GM19468 (cell line): ENCODE data around the gene SPNS3.

Source experiments
- ATAC-seq: cut with Tn5 transposase; IDR thresholded peaks from one replicate; pipeline ENCODE4 v1.9.1; 2021; ENCODE audit warnings: mild to moderate bottlenecking, moderate library complexity, moderate number of reproducible peaks; ENCODE audit not compliant: unreplicated experiment; ENCODE audit errors: extremely low read depth

The SPNS3 gene

DNA sequence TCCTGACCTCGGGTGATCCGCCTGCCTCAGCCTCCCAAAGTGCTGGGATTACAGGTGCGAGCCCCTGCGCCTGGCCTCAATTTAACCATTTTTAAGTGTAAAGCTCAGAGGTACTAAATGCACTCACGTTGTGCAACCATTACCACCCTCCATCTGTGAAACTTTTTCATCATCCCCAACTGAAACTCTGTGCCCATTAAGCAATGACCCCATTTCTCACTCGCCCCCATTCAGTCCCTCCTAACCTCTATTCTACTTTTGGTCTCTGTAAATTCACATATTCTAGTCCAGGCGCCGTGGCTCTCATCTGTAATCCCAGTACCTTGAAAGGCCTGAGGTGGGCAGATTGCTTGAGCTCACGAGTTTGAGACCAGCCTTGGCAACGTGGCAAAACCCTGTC is 8.3 kb upstream of the SPNS3 start:
- no peak for ATAC-seq

DNA sequence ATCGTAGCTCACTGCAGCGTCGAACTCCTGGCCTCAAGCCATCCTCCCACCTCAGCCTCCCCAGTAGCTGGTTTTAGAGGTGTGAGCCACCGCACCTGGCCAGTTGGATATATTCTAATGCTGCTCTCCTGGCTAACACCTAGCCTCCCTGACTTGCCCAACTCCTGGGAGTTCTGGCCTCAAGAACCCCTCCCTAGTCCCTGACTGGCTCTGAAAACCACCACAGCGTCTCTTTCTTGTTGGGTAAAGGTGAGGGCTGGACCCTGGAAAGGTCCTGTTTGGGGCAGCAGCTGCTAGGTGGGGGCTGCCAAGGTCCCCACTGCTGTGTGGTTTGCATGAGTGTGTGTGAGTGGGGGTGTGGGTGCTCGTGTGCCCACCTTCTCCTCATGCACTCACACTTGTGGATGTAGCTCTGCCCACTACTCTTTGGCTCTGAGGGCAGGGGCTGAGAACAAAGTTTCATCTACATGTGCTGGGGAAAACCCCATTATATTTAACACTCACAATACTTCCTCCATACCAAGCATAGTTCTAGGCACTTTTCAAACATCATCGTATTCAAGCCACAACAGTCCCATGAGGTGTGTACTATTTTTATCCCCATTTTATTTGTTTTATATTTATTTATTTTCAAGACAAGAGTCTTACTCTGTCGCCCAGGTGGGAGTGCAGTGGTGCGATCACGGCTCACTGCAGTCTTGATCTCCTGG is 7.1 kb upstream of the SPNS3 start:
- no peak for ATAC-seq

DNA sequence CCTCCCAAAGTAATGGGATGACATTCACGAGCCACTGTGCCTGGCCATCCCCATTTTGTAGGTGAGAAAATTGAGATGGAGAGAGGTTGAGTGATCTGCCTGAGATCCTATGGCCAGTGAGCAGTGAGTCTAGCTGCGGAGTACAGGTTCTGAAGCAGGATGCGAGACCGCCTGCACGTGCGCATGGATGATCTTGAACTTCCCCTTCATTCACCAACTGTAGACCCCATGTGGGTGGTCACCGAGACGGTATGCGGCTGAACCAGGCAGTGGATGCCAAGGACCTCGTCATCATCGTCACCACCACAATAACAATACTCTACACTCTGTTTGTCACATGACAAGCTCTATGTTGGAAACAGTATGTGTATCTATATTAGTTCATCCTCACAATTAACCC is 6.2 kb upstream of the SPNS3 start:
- no peak for ATAC-seq

DNA sequence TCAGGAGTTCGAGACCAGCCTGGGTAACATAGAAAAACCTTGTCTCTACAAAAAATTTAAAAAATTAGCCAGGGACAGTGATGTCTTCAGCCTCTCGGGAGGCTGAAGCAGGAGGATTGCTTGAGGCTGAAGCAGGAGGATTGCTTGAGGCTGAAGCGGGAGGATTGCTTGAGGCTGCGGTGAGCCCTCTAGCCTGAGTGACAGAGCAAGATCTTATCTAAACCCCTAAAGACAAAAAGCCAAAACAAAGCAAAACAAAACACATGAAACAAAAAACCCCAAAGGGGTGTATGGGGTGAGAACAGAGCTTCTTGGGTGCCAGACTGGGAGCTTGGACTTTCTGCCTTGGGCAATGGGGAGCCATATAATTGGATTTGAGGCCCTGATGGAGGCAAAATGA is 2.6 kb downstream of the SPNS3 start:
- ATAC-seq: no peak

DNA sequence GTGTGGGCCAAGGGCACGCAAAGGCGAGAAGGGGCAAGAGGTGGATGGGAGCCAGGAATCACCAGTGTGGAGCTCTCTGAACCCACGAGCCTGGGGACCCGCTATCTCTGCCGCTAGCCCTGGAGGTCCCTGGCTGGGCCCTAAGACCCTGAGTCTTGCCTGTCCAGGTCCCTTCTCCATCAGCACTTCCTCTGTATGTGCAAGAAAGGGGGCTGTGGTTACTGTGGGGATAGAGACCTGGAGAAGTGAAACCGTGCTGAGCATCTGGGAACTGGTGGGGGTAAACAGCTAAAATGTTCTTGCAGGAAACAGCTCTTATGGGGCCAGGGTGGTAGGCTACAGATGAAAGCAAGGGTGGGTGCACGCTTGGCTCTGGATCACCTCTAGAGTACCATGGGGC is 3.1 kb downstream of the SPNS3 start:
- ATAC-seq: no peak

DNA sequence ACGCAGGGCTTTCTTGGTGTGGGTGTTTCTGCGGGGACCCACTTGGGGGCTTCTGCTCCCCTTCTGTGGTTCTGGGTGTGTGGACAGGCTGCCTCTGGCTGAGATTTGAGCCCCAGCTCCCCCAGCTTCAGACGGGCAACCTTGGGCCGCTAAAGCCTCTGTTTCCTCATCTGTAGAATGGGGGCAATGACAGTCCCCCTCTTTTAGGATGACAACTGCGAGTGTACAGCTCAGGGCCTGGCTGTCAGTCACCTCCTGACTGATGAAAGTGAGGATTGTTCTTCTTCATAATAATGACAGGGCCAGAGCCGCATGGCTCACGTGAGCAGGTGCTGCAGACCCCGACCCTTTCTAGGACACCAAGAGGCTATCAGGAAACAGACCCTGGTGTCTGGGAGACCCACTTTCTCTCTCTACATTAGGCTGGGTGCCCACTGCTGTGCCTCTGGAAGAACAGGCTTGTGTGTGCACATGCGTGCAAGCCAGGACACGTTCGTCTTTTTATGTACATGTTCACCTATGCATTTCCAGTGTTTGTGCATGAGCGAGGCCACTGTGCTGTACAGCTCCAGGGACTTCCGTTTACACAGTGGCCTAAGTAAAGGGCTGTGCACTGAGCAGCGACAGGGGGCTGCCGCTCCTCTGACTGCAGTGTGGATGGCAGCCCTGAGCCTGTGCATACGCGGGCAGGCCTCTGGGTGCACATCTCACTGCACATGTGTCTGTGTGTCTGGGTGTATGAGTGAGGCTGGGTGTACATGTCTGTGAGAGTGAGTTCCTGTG is 4.6 kb downstream of the SPNS3 start:
- no peak for ATAC-seq

DNA sequence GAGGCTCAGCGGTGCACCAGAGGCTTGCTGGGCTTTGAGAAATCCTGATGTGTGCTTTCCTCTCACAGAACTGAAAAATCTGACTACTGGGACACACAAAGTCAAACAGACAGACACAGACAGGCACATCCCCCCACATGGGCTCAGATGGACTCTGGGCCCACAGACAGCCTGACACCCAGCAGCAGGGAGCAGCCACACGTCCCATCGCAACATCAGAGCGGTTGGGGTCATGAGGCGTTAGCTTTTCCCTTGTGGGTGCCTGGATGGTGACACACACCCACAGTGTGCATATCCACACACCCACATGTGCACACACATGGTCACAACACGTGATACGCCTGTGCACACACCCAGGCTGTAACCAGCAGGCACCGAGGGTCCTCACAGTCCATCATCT is 6.3 kb downstream of the SPNS3 start:
- ATAC-seq: no peak

DNA sequence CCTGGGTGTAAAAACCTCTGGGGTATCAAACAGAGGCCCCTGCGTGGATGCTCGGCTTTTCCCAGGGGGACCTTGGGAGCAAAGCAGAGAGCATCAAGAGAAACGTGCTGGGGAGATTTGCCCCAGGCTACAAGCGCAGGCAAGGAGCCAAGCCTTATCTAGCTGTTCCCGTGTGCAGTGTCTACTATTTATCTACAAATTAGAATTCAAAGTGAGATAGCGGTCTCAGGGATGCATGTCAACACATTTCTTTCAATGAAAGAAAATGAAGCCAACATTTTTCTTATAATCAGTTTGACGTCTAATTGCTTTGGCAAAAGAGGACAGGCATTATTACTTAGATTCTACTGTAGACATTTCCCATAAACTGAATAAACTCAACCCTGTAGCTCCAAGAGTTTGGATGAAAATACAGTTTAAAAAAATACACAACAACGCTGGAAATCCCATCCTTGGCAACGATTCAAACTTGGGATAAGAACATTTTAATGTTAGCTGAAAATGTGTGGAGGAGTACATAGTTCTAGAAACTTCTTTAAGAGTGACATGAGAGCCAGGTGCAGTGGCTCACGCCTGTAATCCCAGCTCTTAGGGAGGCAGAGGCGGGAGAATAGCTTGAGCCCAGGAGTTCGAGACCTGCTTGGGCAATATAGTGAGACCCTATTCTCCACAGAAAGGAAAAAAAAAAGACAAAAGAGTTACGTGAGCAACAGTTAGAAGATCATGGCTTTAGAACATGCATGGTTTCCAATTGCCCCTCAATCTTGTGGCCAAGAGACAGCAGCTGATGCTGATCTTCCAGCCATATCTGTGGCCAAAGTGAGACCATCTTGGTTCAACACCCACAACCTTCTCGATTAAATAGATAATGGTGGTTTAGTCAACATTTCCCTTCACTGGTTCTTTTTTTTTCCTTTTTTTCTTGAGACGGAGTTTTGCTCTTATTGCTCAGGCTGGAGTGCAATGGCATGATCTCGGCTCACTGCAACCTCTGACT is 7.2 kb downstream of the SPNS3 start:
- no peak for ATAC-seq

DNA sequence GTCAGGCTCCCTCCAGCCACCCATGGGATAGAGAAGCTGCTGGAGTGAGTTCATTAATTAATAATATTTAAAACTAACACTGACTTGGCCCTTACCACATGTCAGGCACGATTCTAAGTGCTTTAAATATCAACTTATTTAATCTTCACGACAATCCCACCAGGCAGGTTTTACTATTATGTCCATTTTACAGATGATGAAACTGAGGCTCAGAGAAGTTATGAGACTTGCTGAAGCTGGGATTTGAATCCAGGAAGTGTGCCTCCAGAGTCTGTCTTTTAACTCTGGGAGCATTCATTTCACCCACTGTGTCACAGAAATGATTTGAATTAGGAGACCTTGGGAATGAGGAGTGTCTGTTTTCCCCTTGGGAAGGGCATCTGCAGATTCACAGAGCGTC is 8.8 kb downstream of the SPNS3 start:
- ATAC-seq: no peak

DNA sequence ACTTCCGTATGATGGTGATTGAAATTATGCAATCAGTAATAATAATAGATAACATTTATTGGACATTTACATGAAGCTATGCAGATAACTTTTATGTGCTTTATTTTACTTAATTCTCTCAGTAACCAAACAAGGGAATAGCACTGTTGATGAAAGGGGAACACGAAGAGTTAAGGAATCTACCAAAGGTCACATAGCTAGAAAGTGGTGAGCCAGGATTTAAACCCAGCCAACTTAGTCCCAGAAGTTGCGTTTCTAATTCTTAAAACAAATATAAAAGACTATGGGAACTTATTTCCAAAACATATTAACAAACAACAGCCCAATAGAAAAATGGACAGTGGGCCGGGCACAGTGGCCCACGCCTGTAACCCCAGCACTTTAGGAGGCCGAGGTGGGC is 9.7 kb downstream of the SPNS3 start:
- ATAC-seq: no peak

DNA sequence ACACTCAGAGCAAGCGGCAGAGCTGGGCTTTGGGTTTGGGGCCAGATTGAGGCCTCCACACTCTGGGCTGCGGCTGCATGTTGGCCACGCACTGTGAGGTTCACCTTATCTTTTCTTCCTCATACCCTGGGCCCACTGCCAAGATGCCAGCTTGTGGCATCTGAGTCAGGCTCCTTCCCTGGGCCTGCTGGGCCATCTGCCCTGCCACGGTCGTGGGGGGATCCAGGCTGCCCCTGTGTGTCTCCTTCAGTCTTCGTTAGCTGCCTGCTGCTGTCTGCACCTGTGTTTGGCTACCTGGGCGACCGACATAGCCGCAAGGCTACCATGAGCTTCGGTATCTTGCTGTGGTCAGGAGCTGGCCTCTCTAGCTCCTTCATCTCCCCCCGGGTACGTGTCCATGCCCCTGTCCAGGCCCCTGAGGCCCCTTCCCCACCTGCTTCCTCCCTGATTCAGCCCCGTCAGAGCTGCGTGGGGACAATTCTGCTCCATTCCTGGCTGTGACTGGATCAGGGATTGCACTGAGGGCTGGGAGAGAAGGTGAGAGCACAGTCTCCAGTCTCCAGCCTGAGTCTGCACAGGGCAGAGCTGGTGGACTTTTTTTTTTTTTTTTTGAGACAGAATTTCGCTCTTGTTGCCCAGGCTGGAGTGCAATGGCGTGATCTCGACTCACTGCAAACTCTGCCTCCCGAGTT is 11.2 kb downstream of the SPNS3 start:
- no peak for ATAC-seq

DNA sequence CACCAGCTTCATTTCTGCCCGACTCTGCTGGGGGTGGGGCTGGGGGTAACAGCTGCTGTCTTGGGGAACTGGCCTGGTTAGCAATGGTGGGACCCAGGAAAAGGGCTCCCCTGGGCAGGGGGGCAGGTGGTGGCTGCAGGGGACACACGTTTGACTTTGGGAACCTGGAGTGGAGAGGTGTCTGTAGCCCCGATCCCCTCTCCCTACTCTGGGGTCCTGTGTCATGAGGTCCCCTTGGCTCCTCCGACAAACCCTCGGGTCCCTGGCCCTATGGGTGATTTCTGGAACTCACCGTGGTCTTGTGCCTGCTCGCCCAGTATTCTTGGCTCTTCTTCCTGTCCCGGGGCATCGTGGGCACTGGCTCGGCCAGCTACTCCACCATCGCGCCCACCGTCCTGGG is 12.0 kb downstream of the SPNS3 start:
- ATAC-seq: no peak

DNA sequence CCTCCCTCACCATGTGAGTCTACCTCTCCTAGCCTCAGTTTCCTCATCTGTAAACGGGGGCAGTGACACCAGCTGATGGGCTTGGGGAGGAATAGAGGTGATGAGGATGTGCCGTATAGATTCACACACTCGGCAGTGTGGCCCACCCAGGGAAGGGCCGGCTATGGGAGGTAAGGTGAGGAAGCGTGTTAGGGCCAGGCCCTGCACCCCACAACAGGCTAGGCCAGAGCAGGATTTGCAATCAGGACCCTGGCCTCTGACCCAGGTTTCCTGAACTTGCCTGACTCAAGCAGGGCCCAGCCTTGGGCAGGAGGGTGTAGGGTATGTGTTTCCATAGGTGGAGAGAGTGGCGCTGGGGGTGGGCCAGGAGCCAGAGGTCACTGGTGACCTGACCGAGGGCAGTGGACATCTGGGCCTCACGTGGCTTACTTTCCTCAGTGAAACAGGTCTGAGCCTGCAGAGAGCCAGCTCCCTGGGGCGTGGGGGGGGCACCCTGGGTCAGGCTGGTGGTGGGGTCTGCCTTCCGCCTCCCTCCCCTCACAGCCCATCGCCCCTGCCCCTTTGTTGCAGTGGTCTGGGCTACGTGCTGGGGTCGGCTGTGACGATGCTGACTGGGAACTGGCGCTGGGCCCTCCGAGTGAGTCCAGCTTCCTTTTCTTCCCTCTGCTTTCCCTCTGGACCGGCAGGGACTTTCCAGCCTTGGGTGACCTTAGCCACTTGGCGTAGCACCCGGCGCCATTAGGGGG is 12.8 kb downstream of the SPNS3 start:
- ATAC-seq: no peak

DNA sequence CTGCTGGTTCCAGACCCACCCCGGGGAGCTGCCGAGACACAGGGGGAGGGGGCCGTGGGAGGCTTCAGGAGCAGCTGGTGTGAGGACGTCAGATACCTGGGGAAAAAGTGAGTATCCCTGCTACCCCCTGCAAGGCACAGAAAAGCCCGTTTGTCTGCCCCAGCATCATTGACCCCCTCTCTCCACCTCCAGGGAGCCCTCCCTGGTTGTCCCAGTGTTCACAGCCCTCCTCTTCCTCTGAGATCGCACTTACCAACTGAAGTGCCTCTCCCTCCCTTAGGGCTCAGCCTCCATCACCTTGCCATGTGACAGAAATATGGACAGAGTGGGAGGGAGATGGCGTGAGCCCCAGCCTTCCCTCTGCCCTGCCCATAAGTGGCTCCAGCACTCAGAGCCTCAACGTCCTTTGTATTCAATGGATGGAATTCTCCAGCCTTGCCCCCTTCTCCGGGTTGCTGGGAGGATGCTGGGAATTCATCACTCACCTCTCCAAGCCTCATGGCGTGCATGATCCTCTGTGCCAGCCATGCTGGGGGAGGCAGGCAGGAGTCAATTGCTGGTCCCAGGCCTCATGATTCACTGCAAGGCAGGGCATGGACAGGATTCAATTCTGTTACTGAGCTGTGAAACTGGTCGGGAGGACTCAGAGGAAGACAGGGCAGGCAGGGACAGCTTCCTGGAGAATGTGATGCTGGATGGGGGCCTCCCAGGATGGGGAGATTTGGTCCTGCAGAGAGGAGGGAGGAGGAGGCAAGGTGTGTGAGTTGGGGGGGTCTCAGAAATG is 14.6 kb downstream of the SPNS3 start:
- ATAC-seq: no peak

DNA sequence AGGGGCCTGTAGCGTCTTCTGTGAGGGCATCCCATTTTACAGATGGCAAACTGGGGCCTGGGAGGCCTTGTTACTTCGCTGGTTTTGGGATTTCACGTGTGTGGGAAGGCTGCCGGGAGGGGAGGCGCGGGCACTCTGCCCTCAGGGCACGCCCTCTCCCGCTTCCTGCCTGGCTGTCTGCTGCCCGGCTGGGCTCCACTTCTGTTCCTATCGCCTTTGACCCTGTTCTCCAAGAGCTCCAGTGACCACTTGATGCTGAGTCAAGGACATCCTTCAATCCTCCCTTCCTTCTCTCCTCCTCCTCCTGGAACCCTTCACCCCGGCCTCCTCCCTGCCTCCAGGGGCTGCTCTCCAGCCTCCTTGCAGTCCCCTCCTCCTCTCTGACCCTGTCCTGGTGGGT is 16.0 kb downstream of the SPNS3 start:
- no peak for ATAC-seq

DNA sequence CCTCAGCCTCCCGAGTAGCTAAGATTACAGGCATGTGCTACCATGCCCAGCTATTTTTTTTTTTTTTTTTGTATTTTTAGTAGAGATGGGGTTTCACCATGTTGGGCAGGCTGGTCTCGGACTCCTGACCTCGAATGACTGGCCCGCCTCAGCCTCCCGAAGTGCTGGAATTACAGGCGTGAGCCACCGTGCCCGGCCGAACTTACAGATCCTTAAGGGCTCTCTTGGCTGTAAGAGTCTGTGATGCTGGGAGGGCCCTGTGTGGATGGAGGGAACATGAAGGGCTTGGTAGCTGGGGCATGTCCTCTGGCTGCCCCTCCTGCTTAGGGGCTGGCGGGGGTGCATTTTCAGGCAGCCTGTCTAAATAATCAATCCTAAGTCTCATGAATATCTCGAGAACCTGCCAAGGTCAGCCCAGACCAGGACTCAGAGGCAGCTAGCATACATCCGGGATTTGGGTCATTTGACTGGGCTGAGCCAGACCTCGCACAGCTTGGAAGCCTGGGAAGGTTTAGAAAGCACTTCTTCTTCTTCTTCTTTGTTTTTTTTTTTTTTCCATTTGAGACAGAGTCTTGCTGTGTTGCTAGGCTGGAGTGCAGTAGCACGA is 17.1 kb downstream of the SPNS3 start:
- ATAC-seq: no peak

DNA sequence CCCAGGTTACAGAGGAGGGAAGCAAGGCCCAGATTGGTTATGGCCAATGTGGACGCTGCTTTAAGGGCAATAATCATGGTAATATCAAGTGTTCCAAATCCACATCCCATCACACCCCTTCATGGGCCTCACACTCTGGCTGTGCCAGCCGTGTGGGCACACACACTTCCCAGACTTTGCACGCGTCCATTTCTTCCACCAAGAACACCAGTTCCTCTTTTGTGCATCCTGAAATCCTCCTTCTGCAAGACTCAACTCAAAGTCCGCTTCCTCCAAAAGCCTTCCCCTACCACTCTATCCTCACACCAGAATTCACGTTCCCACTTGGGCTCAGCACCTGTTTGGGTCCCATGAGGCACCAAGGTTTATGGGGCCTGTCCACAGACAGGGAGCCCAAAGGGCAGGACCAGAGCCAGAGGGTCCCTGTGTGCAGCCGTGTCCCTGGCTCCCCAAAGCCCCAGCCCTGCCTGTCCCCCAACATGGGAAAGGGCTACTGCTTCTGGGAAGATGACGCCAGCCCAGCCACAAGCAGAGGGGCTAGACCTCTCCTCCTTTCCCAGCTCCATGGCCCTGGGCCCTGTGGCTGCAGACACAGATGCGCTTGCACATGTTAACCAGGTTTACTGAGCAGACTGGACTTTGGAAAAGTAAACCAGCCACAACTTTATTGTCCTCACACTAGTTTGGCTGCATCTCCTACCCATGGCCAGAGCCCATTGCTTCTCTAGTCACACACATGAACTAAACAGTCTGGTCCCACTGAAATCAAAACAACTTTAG is 20.3 kb downstream of the SPNS3 start:
- ATAC-seq: no peak

DNA sequence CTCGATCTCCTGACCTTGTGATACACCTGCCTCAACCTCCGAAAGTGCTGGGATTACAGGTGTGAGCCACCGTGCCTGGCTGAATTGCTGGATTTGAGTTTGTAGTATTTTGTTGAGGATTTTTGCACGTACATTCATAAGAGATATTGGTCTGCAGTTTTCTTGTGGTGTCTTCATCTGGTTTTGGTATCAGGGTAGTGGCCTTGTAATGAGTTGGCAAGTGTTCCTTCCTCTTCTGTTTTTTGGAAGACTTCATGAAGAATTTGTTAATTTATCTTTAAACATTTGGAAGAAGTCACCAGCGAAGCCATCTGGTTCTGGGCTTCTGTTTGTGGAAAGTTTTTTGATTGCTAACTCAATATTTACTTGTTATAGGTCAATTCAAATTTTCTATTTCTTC is 26.9 kb downstream of the SPNS3 start:
- no peak for ATAC-seq
